ENCODE data around the gene CARD19. TPM values are rescaled to one million over a fixed set of nuclear protein-coding genes. Genes with fewer than 3 reads are reported as not detected.

Gene CARD19
- total and polyA plus RNA-seq, 5 experiments from 2014 or later, result 56.3 to 71.2 (median 62.9) TPM

GRCh38 chr9:93126151-93126781 lies 30.2 kb downstream of the CARD19 start:
- Mint-ChIP-seq H3K27me3 (no peaks in the 10 kb centered on the region), H3K36me3 (peaks cover 0 to 31% (median 10%) of the 10 kb centered on the region in 3 donors), H3K9me3 (no peaks in the 10 kb centered on the region), H3K27ac (peak overlapping the region; percentile 93 to 99 (median 97)), H3K4me3 (peak overlapping the region in 9 of 10 donors; percentile 57 to 90 (median 83)), H3K4me1 (peaks cover 30 to 75% (median 63%) of the 10 kb centered on the region in 4 donors)
- DNase-seq, result peak in 8 of 10 donors; percentile 16 to 65 (median 34)
- POLR2A ChIA-PET, result interaction anchor here (0.7 to 7.8 kb wide), 11 partner anchors 8 to 162 kb away, joined by 3 to 54 read pairs (median 4); partner anchors contain the start of genes CARD19 and NINJ1
- ATAC-seq, result peak; percentile 50 to 57

GRCh38 chr9:93126825-93127368 lies 30.9 kb downstream of the CARD19 start:
- H3K27me3 Mint-ChIP-seq, result no peaks in the 10 kb centered on the region
- H3K36me3 Mint-ChIP-seq, result peaks cover 0 to 29% (median 7%) of the 10 kb centered on the region in 3 donors
- POLR2A ChIA-PET, result interaction anchor here (0.7 to 7.8 kb wide), 9 partner anchors 9 to 163 kb away, joined by 3 to 54 read pairs (median 4); partner anchors contain the start of genes CARD19 and NINJ1
- H3K9me3 Mint-ChIP-seq, result no peaks in the 10 kb centered on the region
- H3K4me3 Mint-ChIP-seq, result peak overlapping the region; percentile 22 to 90 (median 70)
- DNase-seq, result peak in 2 of 10 donors; percentile 15 to 63
- H3K27ac Mint-ChIP-seq, result peak overlapping the region; percentile 87 to 99 (median 96)
- ATAC-seq, result peak; percentile 19 to 31
- peaks cover 32 to 79% (median 65%) of the 10 kb centered on the region in 4 donors for H3K4me1 Mint-ChIP-seq

- H3K27me3 Mint-ChIP-seq, result no peaks in the 10 kb centered on the region
- POLR2A ChIA-PET, result interaction anchor here (0.5 to 7.8 kb wide), 7 partner anchors 9 to 163 kb away, joined by 3 to 54 read pairs (median 4); partner anchors contain the start of gene NINJ1
- no peaks in the 10 kb centered on the region for H3K9me3 Mint-ChIP-seq
- H3K36me3 Mint-ChIP-seq, result peaks cover 0 to 29% (median 7%) of the 10 kb centered on the region in 3 donors
- H3K27ac Mint-ChIP-seq, result peak overlapping the region; percentile 87 to 99 (median 96)
- H3K4me3 Mint-ChIP-seq, result peak overlapping the region in 8 of 10 donors; percentile 6 to 90 (median 74)
- DNase-seq (peak in 1 of 10 donors; percentile 49), ATAC-seq (no peak)
- peaks cover 34 to 83% (median 69%) of the 10 kb centered on the region in 4 donors for H3K4me1 Mint-ChIP-seq
Measured at GRCh38 chr9:93127395-93127911, 31.4 kb downstream of the CARD19 start.

- H3K27me3 Mint-ChIP-seq, result no peaks in the 10 kb centered on the region
- no peaks in the 10 kb centered on the region for H3K9me3 Mint-ChIP-seq
- peaks cover 0 to 22% (median 7%) of the 10 kb centered on the region in 3 donors for H3K36me3 Mint-ChIP-seq
- POLR2A ChIA-PET, result interaction anchor here (0.5 to 7.8 kb wide), 5 partner anchors 8 to 77 kb away, joined by 3 to 54 read pairs (median 6); partner anchors contain the start of gene NINJ1
- H3K27ac Mint-ChIP-seq, result peak overlapping the region; percentile 61 to 99 (median 92)
- H3K4me3 Mint-ChIP-seq, result peak overlapping the region in 8 of 10 donors; percentile 12 to 73 (median 42)
- DNase-seq (peak in 1 of 10 donors; percentile 18), ATAC-seq (no peak)
- peaks cover 41 to 88% (median 76%) of the 10 kb centered on the region in 4 donors for H3K4me1 Mint-ChIP-seq
Measured at GRCh38 chr9:93128011-93128714, 32.1 kb downstream of the CARD19 start.

- H3K27me3 Mint-ChIP-seq, result no peaks in the 10 kb centered on the region
- peak overlapping the region; percentile 61 to 99 (median 88) for H3K27ac Mint-ChIP-seq
- DNase-seq, result no peak
- no peaks in the 10 kb centered on the region for H3K9me3 Mint-ChIP-seq
- no peak for ATAC-seq
- H3K4me1 Mint-ChIP-seq, result peaks cover 41 to 89% (median 80%) of the 10 kb centered on the region in 4 donors
- peak overlapping the region in 8 of 10 donors; percentile 12 to 56 (median 39) for H3K4me3 Mint-ChIP-seq
- POLR2A ChIA-PET, result interaction anchor here (0.8 to 7.8 kb wide), 6 partner anchors 7 to 163 kb away, joined by 3 to 54 read pairs (median 4); partner anchors contain the start of genes CARD19 and NINJ1
- H3K36me3 Mint-ChIP-seq, result peaks cover 0 to 18% (median 7%) of the 10 kb centered on the region in 3 donors
Measured at GRCh38 chr9:93128715-93129224, 32.8 kb downstream of the CARD19 start.

- Mint-ChIP-seq H3K4me1 (peaks cover 41 to 86% (median 77%) of the 10 kb centered on the region in 4 donors), H3K27me3 (no peaks in the 10 kb centered on the region), H3K4me3 (no peak overlapping the region), H3K9me3 (no peaks in the 10 kb centered on the region), H3K27ac (peak overlapping the region in 7 of 10 donors; percentile 39 to 99 (median 62)), H3K36me3 (peaks cover 0 to 12% (median 7%) of the 10 kb centered on the region in 3 donors)
- no peak for DNase-seq
- no peak for ATAC-seq
- POLR2A ChIA-PET, result interaction anchor here (0.6 to 7.8 kb wide), 10 partner anchors 7 to 164 kb away, joined by 3 to 54 read pairs (median 4); partner anchors contain the start of genes CARD19 and NINJ1
Measured at GRCh38 chr9:93129286-93129685, 33.3 kb downstream of the CARD19 start.

GRCh38 chr9:93129691-93130500 lies 33.9 kb downstream of the CARD19 start:
- Mint-ChIP-seq H3K4me1 (peaks cover 47 to 86% (median 82%) of the 10 kb centered on the region in 4 donors), H3K9me3 (no peaks in the 10 kb centered on the region), H3K27ac (peak overlapping the region in 8 of 10 donors; percentile 29 to 99 (median 78)), H3K27me3 (no peaks in the 10 kb centered on the region), H3K4me3 (peak overlapping the region in 2 of 10 donors; percentile 14 to 39), H3K36me3 (peaks cover 0 to 6% (median 5%) of the 10 kb centered on the region in 3 donors)
- ATAC-seq (no peak), DNase-seq (no peak)
- POLR2A ChIA-PET, result interaction anchor here (0.6 to 2.0 kb wide), 10 partner anchors 9 to 164 kb away, joined by 3 to 13 read pairs (median 4); partner anchors contain the start of gene CARD19

GRCh38 chr9:93130861-93131481 lies 35.0 kb downstream of the CARD19 start:
- DNase-seq (no peak), ATAC-seq (no peak)
- H3K4me3 Mint-ChIP-seq, result peak overlapping the region in 8 of 10 donors; percentile 67 to 90 (median 87)
- no peaks in the 10 kb centered on the region for H3K27me3 Mint-ChIP-seq
- H3K4me1 Mint-ChIP-seq, result peaks cover 46 to 82% (median 78%) of the 10 kb centered on the region in 4 donors
- POLR2A ChIA-PET, result interaction anchor here (1.3 to 5.6 kb wide), 4 partner anchors 12 to 102 kb away, joined by 3 to 53 read pairs (median 4); no protein-coding TSS in a partner anchor
- peak overlapping the region in 9 of 10 donors; percentile 29 to 99 (median 88) for H3K27ac Mint-ChIP-seq
- no peaks in the 10 kb centered on the region for H3K9me3 Mint-ChIP-seq
- peaks cover 0 to 3% (median 0%) of the 10 kb centered on the region in 3 donors for H3K36me3 Mint-ChIP-seq

GRCh38 chr9:93131599-93132286 lies 35.7 kb downstream of the CARD19 start:
- Mint-ChIP-seq H3K4me1 (peaks cover 44 to 76% (median 72%) of the 10 kb centered on the region in 4 donors), H3K9me3 (no peaks in the 10 kb centered on the region), H3K4me3 (peak overlapping the region; percentile 63 to 93 (median 87)), H3K36me3 (peaks cover 0 to 3% (median 0%) of the 10 kb centered on the region in 3 donors), H3K27ac (peak overlapping the region; percentile 66 to 99 (median 88)), H3K27me3 (no peaks in the 10 kb centered on the region)
- POLR2A ChIA-PET, result interaction anchor here (1.0 to 5.6 kb wide), 3 partner anchors 8 to 103 kb away, joined by 3 to 53 read pairs (median 4); no protein-coding TSS in a partner anchor
- DNase-seq (no peak), ATAC-seq (no peak)

All from naive thymus-derived CD8-positive, alpha-beta T cell (primary cell).